LNCaP clone FGC (cell line): ENCODE results near the gene CCNL2.

Source experiments
- DNase-seq: peaks from one replicate; pipeline ENCODE4 v3.0.0-alpha.2; 2011; ENCODE audit warnings: low read depth
- H3K4me3 ChIP-seq: 2 replicates; pipeline ENCODE4 v1.5.1; 2011; ENCODE audit warnings: mild to moderate bottlenecking, low read depth, low read length, control low read depth
- TF ChIP-seq, protein P1 (sequence below): IDR thresholded peaks from 2 replicates; pipeline ENCODE4 v1.5.1; 2012; ENCODE audit warnings: mild to moderate bottlenecking; ENCODE audit not compliant: control insufficient read depth, insufficient read depth; ENCODE audit errors: extremely low read depth

CCNL2 gene

GRCh38 chr1:1398677-1399186, 403 bp downstream of the CCNL2 start:
- TF ChIP-seq, protein P1, sequence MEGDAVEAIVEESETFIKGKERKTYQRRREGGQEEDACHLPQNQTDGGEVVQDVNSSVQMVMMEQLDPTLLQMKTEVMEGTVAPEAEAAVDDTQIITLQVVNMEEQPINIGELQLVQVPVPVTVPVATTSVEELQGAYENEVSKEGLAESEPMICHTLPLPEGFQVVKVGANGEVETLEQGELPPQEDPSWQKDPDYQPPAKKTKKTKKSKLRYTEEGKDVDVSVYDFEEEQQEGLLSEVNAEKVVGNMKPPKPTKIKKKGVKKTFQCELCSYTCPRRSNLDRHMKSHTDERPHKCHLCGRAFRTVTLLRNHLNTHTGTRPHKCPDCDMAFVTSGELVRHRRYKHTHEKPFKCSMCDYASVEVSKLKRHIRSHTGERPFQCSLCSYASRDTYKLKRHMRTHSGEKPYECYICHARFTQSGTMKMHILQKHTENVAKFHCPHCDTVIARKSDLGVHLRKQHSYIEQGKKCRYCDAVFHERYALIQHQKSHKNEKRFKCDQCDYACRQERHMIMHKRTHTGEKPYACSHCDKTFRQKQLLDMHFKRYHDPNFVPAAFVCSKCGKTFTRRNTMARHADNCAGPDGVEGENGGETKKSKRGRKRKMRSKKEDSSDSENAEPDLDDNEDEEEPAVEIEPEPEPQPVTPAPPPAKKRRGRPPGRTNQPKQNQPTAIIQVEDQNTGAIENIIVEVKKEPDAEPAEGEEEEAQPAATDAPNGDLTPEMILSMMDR, result no peak
- H3K4me3 ChIP-seq, result peak overlapping the region; percentile 99
- no peak for DNase-seq

DNA sequence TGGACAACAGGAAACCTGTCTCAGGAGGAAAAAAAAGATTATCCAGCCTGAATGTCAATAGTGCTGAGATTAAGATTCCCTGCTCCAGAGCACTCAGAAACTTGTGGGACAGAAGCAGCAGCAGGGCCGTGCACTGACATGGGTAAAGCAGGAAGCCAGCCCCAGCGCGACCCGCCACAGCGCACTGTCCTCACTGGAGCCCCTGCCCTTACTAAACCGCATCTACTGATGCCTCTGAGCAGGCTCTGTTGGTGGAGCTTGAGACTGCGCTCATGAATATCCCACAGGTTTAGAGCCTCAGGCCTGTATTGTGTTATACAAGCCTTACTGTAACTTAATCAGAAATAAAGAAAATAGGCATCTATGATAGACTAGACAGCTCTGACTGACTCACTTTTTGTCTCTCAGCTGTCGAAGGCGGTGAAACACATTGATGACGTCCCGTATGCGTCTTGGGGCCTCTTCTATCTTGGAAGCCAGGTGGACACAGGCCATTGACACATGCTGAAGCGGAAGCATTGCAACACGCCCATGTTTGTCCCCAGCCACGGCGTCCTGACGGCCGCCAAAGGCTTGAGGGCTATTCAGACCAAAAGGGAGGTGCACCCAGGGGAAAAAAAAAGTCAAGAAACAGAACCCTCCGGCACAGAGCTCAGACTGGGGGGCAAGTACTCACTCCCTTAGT, 1.2 kb downstream of the CCNL2 start:
- DNase-seq, result no peak
- TF ChIP-seq, protein P1, result no peak
- peak overlapping the region; percentile 99 for H3K4me3 ChIP-seq

DNA sequence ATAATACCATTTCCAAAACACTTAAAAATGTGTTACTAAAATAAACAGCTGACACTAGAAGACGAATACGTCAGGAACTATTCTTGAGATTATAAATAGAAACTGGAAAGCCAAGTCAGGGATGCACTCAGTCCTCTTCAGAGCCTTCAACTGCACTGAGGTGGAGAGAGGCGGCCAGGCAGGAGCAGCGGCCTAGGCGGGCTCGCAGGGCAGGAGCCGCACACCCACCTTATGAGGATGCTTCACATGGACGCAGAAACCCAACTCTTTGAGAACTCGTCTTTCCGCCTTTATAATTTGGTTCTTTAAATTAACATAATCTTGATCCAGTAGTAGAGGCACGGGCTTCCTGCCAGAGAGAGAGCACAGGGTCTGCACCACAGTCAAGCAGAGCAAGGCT, 4.0 kb downstream of the CCNL2 start:
- H3K4me3 ChIP-seq, result no peak overlapping the region
- DNase-seq, result no peak
- TF ChIP-seq, protein P1, result no peak

DNA sequence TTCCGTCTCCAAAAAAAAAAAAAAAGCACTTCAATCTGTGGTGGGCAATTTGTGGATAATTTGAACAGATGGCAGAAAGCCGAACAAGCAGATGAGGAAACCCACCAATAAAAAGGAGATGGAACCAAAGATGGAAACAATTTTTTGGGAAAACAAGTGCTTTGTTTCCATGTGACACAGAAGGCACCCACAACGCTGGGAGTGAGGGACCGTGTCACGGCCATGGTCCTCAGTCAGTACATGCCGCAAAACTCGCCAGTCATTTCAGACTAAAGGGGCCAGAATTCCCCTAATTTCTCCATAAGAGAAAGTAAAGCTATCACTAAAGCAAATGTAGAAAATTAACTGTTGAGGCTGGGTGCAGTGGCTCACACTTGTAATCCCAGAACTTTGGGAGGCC, 5.0 kb downstream of the CCNL2 start:
- no peak overlapping the region for H3K4me3 ChIP-seq
- DNase-seq, result no peak
- TF ChIP-seq, protein P1, result no peak

GRCh38 chr1:1393428-1393827, 5.7 kb downstream of the CCNL2 start:
- H3K4me3 ChIP-seq, result no peak overlapping the region
- DNase-seq, result no peak
- TF ChIP-seq, protein P1, result no peak

- DNase-seq, result no peak
- TF ChIP-seq, protein P1, result no peak
Observed at GRCh38 chr1:1393014-1393413, 6.1 kb downstream of the CCNL2 start.

DNA sequence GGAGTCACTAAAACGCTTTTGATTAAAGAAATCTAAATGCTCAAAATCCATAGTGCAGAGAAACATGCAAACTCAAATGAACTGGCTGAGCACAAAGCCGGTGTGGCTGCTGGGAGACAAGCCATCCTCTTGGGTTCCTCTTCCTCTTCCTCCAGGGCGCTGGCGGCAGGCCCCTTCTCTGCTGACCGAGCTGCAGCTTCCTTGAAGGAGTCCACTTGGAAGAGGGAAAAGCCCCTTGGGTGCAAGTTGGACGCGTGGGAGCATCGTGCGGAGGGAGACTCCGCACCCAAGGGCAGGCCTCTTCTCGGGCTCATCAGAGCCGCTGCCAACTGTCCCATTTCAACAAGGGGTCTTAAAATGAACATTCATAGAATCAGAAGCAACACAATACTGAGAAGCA, 7.9 kb downstream of the CCNL2 start:
- TF ChIP-seq, protein P1, result no peak
- no peak overlapping the region for H3K4me3 ChIP-seq
- DNase-seq, result no peak

More at GRCh38 chr1:1393014-1393413, 6.1 kb downstream of the CCNL2 start:
- no peak overlapping the region for H3K4me3 ChIP-seq
